Measurements from ENCODE around the gene FHIT. TPM values are rescaled to one million over a fixed set of nuclear protein-coding genes. Genes with fewer than 3 reads are reported as not detected.

Gene FHIT
- total RNA-seq, 2 experiments from 2014 or later, result 86.0 to 90.6 TPM

- no peaks in the 10 kb centered on the region for H3K4me1 ChIP-seq (ENCODE audit: insufficient read depth, low read length)
- H3K4me3 Mint-ChIP-seq, result no peak overlapping the region
- ChIA-PET CTCF (no interaction called here), POLR2A (no interaction called here)
- no peaks in the 10 kb centered on the region for H3K36me3 ChIP-seq (ENCODE audit: insufficient read depth, low read length)
- no peak overlapping the region for H3K27ac ChIP-seq (ENCODE audit: low read depth in 1 of 2, low read length in 2 of 2)
- H3K27me3 ChIP-seq (ENCODE audit: control insufficient read depth in 1 of 2, insufficient read depth in 2 of 2, low read length in 2 of 2), result no peaks in the 10 kb centered on the region
- H3K4me3 ChIP-seq (ENCODE audit: low read length), result no peak overlapping the region
- intact Hi-C loops (cut with DNase I, micrococcal nuclease), result no loop called here
- no peak overlapping the region for H3K27ac Mint-ChIP-seq
- no peaks in the 10 kb centered on the region for H3K9me3 Mint-ChIP-seq
- no peaks in the 10 kb centered on the region for H3K36me3 Mint-ChIP-seq (ENCODE audit: low read depth)
- no peaks in the 10 kb centered on the region for H3K27me3 Mint-ChIP-seq
- no peaks in the 10 kb centered on the region for H3K4me1 Mint-ChIP-seq (ENCODE audit: low read depth)
- ATAC-seq (ENCODE audit: poor library complexity) (no peak), DNase-seq (no peak)
- TF ChIP-seq, protein P1, sequence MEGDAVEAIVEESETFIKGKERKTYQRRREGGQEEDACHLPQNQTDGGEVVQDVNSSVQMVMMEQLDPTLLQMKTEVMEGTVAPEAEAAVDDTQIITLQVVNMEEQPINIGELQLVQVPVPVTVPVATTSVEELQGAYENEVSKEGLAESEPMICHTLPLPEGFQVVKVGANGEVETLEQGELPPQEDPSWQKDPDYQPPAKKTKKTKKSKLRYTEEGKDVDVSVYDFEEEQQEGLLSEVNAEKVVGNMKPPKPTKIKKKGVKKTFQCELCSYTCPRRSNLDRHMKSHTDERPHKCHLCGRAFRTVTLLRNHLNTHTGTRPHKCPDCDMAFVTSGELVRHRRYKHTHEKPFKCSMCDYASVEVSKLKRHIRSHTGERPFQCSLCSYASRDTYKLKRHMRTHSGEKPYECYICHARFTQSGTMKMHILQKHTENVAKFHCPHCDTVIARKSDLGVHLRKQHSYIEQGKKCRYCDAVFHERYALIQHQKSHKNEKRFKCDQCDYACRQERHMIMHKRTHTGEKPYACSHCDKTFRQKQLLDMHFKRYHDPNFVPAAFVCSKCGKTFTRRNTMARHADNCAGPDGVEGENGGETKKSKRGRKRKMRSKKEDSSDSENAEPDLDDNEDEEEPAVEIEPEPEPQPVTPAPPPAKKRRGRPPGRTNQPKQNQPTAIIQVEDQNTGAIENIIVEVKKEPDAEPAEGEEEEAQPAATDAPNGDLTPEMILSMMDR (IDR thresholded peaks at IDR 0.05), result no peak
- no peaks in the 10 kb centered on the region for H3K9me3 ChIP-seq (ENCODE audit: control insufficient read depth in 1 of 2, insufficient read depth in 1 of 2, low read length in 2 of 2)
Measured at GRCh38 chr3:60363817-60364216, 887.4 kb downstream of the FHIT start.

DNA sequence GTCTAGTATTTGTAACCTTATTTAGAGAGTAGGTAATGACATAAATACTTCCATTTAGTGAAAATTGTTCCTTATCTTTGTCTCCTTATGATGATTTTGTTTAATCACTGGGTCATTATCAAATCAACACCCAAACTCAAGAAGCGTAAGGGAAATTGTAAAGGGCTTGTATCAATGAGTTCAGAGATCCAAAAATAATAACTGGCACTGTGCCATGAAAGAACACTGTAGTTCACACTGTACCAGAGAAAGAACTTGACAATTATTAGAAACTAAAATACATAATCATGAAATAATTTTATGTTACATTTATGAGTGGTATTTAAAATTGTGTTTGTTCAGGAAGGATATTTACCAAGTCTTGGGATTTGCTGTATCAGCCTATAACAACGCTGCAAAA, 895.4 kb downstream of the FHIT start:
- H3K36me3 ChIP-seq (ENCODE audit: insufficient read depth, low read length), result no peaks in the 10 kb centered on the region
- H3K36me3 Mint-ChIP-seq (ENCODE audit: low read depth), result no peaks in the 10 kb centered on the region

GRCh38 chr3:60351481-60351880, 899.8 kb downstream of the FHIT start:
- H3K9me3 ChIP-seq (ENCODE audit: control insufficient read depth in 1 of 2, insufficient read depth in 1 of 2, low read length in 2 of 2), result no peaks in the 10 kb centered on the region
- TF ChIP-seq, protein P1 (IDR thresholded peaks at IDR 0.05), result no peak
- Mint-ChIP-seq H3K27ac (no peak overlapping the region), H3K4me3 (no peak overlapping the region), H3K36me3 (ENCODE audit: low read depth) (no peaks in the 10 kb centered on the region), H3K4me1 (ENCODE audit: low read depth) (no peaks in the 10 kb centered on the region), H3K27me3 (no peaks in the 10 kb centered on the region), H3K9me3 (peaks cover 2% of the 10 kb centered on the region)
- ChIA-PET CTCF (no interaction called here), POLR2A (no interaction called here)
- H3K36me3 ChIP-seq (ENCODE audit: insufficient read depth, low read length), result no peaks in the 10 kb centered on the region
- no peak for ATAC-seq (ENCODE audit: poor library complexity)
- no peak overlapping the region for H3K27ac ChIP-seq (ENCODE audit: low read depth in 1 of 2, low read length in 2 of 2)
- H3K4me3 ChIP-seq (ENCODE audit: low read length), result no peak overlapping the region
- H3K4me1 ChIP-seq (ENCODE audit: insufficient read depth, low read length), result no peaks in the 10 kb centered on the region
- intact Hi-C loops (cut with DNase I, micrococcal nuclease), result no loop called here
- DNase-seq, result no peak
- no peaks in the 10 kb centered on the region for H3K27me3 ChIP-seq (ENCODE audit: control insufficient read depth in 1 of 2, insufficient read depth in 2 of 2, low read length in 2 of 2)

More for the DNA sequence above, 895.4 kb downstream of the FHIT start:
- no peaks in the 10 kb centered on the region for H3K27me3 ChIP-seq (ENCODE audit: control insufficient read depth in 1 of 2, insufficient read depth in 2 of 2, low read length in 2 of 2)
- ChIA-PET POLR2A (no interaction called here), CTCF (interaction anchor here (0.8 kb wide), 1 partner anchor 511 kb away, joined by 5 read pairs; no protein-coding TSS in a partner anchor)
- H3K4me3 ChIP-seq (ENCODE audit: low read length), result no peak overlapping the region
- H3K27ac ChIP-seq (ENCODE audit: low read depth in 1 of 2, low read length in 2 of 2), result no peak overlapping the region
- Mint-ChIP-seq H3K27ac (no peak overlapping the region), H3K4me3 (no peak overlapping the region), H3K9me3 (no peaks in the 10 kb centered on the region), H3K4me1 (ENCODE audit: low read depth) (no peaks in the 10 kb centered on the region), H3K27me3 (no peaks in the 10 kb centered on the region)
- DNase-seq (no peak), ATAC-seq (ENCODE audit: poor library complexity) (no peak)
- no peaks in the 10 kb centered on the region for H3K9me3 ChIP-seq (ENCODE audit: control insufficient read depth in 1 of 2, insufficient read depth in 1 of 2, low read length in 2 of 2)
- intact Hi-C loops (cut with DNase I, micrococcal nuclease), result no loop called here
- H3K4me1 ChIP-seq (ENCODE audit: insufficient read depth, low read length), result no peaks in the 10 kb centered on the region
- TF ChIP-seq, protein P1 (IDR thresholded peaks at IDR 0.05), result no peak

Data from CD4-positive, alpha-beta T cell (primary cell).